Measurements from ENCODE around the gene PRLR.

- TF ChIP-seq PAX8 (IDR thresholded peaks at IDR 0.05) (no peak), JUND (IDR thresholded peaks at IDR 0.05; ENCODE audit: low read depth, low read length) (no peak), MXI1 (IDR thresholded peaks at IDR 0.05; ENCODE audit: low read depth, low read length) (no peak), CTCF (IDR thresholded peaks at IDR 0.05 in 2 of 3, conservative IDR thresholded peaks at IDR 0.05 in 1 of 3; ENCODE audit: control insufficient read depth in 2 of 3, extremely low read depth in 1 of 3, insufficient read depth in 1 of 3, low read depth in 3 of 3, low read length in 3 of 3) (no peak)
Observed at GRCh38 chr5:35016174-35017051, 213.9 kb downstream of the PRLR start.
